Activated naive CD4-positive, alpha-beta T cell treated with anti-CD3 and anti-CD28 coated beads, Interleukin-2, amount 10 ng/mL, durations not matched to agents 7 days and 5 days (primary cell): ENCODE data around the gene CD163L1.

Source experiments
- CTCF ChIA-PET: fragments of 350-600 bp; sonication (Branson Sonifier 250); formaldehyde crosslinking; loops from one replicate; lab custom pipeline; 2021; ENCODE audit warnings: antibody characterized with exemption; lab: Charles Lee
- DNase-seq: peaks from one replicate; pipeline ENCODE4 v3.0.0-alpha.2; 2020
- H3K27ac Mint-ChIP-seq: one replicate; pipeline ENCODE4 v1.8.0; 2021; ENCODE audit warnings: mild to moderate bottlenecking, moderate library complexity, mixed read lengths
- H3K27me3 Mint-ChIP-seq: one replicate; pipeline ENCODE4 v1.8.0; 2021; ENCODE audit warnings: mild to moderate bottlenecking, mixed read lengths
- H3K36me3 Mint-ChIP-seq: one replicate; pipeline ENCODE4 v1.8.0; 2021; ENCODE audit warnings: mixed read lengths
- H3K4me1 Mint-ChIP-seq: one replicate; pipeline ENCODE4 v1.8.0; 2021; ENCODE audit warnings: mixed read lengths
- H3K4me3 Mint-ChIP-seq: one replicate; pipeline ENCODE4 v1.8.0; 2021; ENCODE audit warnings: mild to moderate bottlenecking, moderate library complexity, mixed read lengths
- H3K9me3 Mint-ChIP-seq: one replicate; pipeline ENCODE4 v1.8.0; 2021; ENCODE audit warnings: mixed read lengths

The CD163L1 gene

GRCh38 chr12:7444076-7444475 lies at the start of gene CD163L1:
Gene CD163L1, minus strand, starts transcription at chr12:7444153. Its CDS starts 26 bp downstream, at chr12:7444127.
- Mint-ChIP-seq H3K9me3 (no peaks in the 10 kb centered on the region), H3K27me3 (peaks cover 32% of the 10 kb centered on the region), H3K36me3 (peaks cover 2% of the 10 kb centered on the region), H3K27ac (no peak within 1 kb of the TSS), H3K4me1 (peaks cover 7% of the 10 kb centered on the region), H3K4me3 (no peak within 1 kb of the TSS)
- no peak for DNase-seq
- CTCF ChIA-PET = no interaction called here

- Mint-ChIP-seq H3K4me3 (no peak overlapping the region), H3K9me3 (no peaks in the 10 kb centered on the region), H3K27me3 (peaks cover 17% of the 10 kb centered on the region), H3K36me3 (no peaks in the 10 kb centered on the region), H3K4me1 (no peaks in the 10 kb centered on the region), H3K27ac (no peak overlapping the region)
- CTCF ChIA-PET = no interaction called here
- DNase-seq = no peak
These were observed 49.1 kb upstream of the CD163L1 start for GRCh38 chr12:7493006-7493405.

- Mint-ChIP-seq H3K36me3 (no peaks in the 10 kb centered on the region), H3K4me3 (no peak overlapping the region), H3K9me3 (no peaks in the 10 kb centered on the region), H3K27ac (no peak overlapping the region), H3K27me3 (peaks cover 8% of the 10 kb centered on the region), H3K4me1 (no peaks in the 10 kb centered on the region)
- DNase-seq = no peak
- CTCF ChIA-PET = no interaction called here
These were observed 42.6 kb upstream of the CD163L1 start for GRCh38 chr12:7486512-7486911.

- DNase-seq = no peak
- H3K9me3 Mint-ChIP-seq = no peaks in the 10 kb centered on the region
- no peaks in the 10 kb centered on the region for H3K36me3 Mint-ChIP-seq
- H3K27ac Mint-ChIP-seq = no peak overlapping the region
- peaks cover 4% of the 10 kb centered on the region for H3K27me3 Mint-ChIP-seq
- no peaks in the 10 kb centered on the region for H3K4me1 Mint-ChIP-seq
- H3K4me3 Mint-ChIP-seq = no peak overlapping the region
- CTCF ChIA-PET = no interaction called here
These were observed 41.1 kb upstream of the CD163L1 start for GRCh38 chr12:7485095-7485494.

- CTCF ChIA-PET = no interaction called here
- Mint-ChIP-seq H3K36me3 (no peaks in the 10 kb centered on the region), H3K27me3 (peaks cover 4% of the 10 kb centered on the region), H3K4me1 (no peaks in the 10 kb centered on the region), H3K9me3 (no peaks in the 10 kb centered on the region), H3K27ac (no peak overlapping the region), H3K4me3 (no peak overlapping the region)
- no peak for DNase-seq
These were observed 39.4 kb upstream of the CD163L1 start for GRCh38 chr12:7483343-7483742.

- no peaks in the 10 kb centered on the region for H3K36me3 Mint-ChIP-seq
- no peak overlapping the region for H3K27ac Mint-ChIP-seq
- no peaks in the 10 kb centered on the region for H3K4me1 Mint-ChIP-seq
- CTCF ChIA-PET = no interaction called here
- no peak for DNase-seq
- H3K9me3 Mint-ChIP-seq = no peaks in the 10 kb centered on the region
- peaks cover 4% of the 10 kb centered on the region for H3K27me3 Mint-ChIP-seq
- H3K4me3 Mint-ChIP-seq = no peak overlapping the region
These were observed 35.8 kb upstream of the CD163L1 start for GRCh38 chr12:7479771-7480170.

- H3K4me1 Mint-ChIP-seq = no peaks in the 10 kb centered on the region
- H3K4me3 Mint-ChIP-seq = no peak overlapping the region
- H3K36me3 Mint-ChIP-seq = no peaks in the 10 kb centered on the region
These were observed 28.1 kb upstream of the CD163L1 start for GRCh38 chr12:7472060-7472459.

GRCh38 chr12:7460375-7461259 lies 16.7 kb upstream of the CD163L1 start:
- CTCF ChIA-PET = interaction anchor here (0.6 to 2.7 kb wide), 11 partner anchors 10 to 357 kb away, joined by 3 to 15 read pairs (median 3); no protein-coding TSS in a partner anchor
- H3K27ac Mint-ChIP-seq = no peak overlapping the region
- H3K27me3 Mint-ChIP-seq = peaks cover 3% of the 10 kb centered on the region
- no peaks in the 10 kb centered on the region for H3K36me3 Mint-ChIP-seq
- no peaks in the 10 kb centered on the region for H3K9me3 Mint-ChIP-seq
- peak; percentile 69 for DNase-seq
- H3K4me1 Mint-ChIP-seq = no peaks in the 10 kb centered on the region
- H3K4me3 Mint-ChIP-seq = no peak overlapping the region

More at GRCh38 chr12:7472060-7472459, 28.1 kb upstream of the CD163L1 start:
- CTCF ChIA-PET = no interaction called here
- Mint-ChIP-seq H3K9me3 (no peaks in the 10 kb centered on the region), H3K27ac (no peak overlapping the region), H3K27me3 (no peaks in the 10 kb centered on the region)
- DNase-seq = no peak

GRCh38 chr12:7459973-7460372 lies 16.0 kb upstream of the CD163L1 start:
- DNase-seq = no peak
- peaks cover 3% of the 10 kb centered on the region for H3K27me3 Mint-ChIP-seq
- H3K4me3 Mint-ChIP-seq = no peak overlapping the region
- no peaks in the 10 kb centered on the region for H3K9me3 Mint-ChIP-seq
- CTCF ChIA-PET = interaction anchor here (0.6 to 2.7 kb wide), 10 partner anchors 9 to 358 kb away, joined by 3 to 15 read pairs (median 3); no protein-coding TSS in a partner anchor
- H3K4me1 Mint-ChIP-seq = no peaks in the 10 kb centered on the region
- H3K36me3 Mint-ChIP-seq = no peaks in the 10 kb centered on the region
- no peak overlapping the region for H3K27ac Mint-ChIP-seq

- no peak overlapping the region for H3K27ac Mint-ChIP-seq
- H3K4me3 Mint-ChIP-seq = no peak overlapping the region
- H3K9me3 Mint-ChIP-seq = no peaks in the 10 kb centered on the region
- CTCF ChIA-PET = no interaction called here
- H3K27me3 Mint-ChIP-seq = peaks cover 8% of the 10 kb centered on the region
- H3K36me3 Mint-ChIP-seq = no peaks in the 10 kb centered on the region
- DNase-seq = no peak
- no peaks in the 10 kb centered on the region for H3K4me1 Mint-ChIP-seq
These were observed 7.8 kb upstream of the CD163L1 start for GRCh38 chr12:7451756-7452155.

- Mint-ChIP-seq H3K4me3 (no peak overlapping the region), H3K27me3 (peaks cover 5% of the 10 kb centered on the region), H3K36me3 (no peaks in the 10 kb centered on the region), H3K9me3 (no peaks in the 10 kb centered on the region), H3K27ac (no peak overlapping the region), H3K4me1 (no peaks in the 10 kb centered on the region)
- CTCF ChIA-PET = interaction anchor here (0.6 kb wide), 1 partner anchor 10 kb away, joined by 3 read pairs; no protein-coding TSS in a partner anchor
- DNase-seq = no peak
These were observed 6.7 kb upstream of the CD163L1 start for GRCh38 chr12:7450667-7451066.

- DNase-seq = no peak
- no peaks in the 10 kb centered on the region for H3K9me3 Mint-ChIP-seq
- H3K27me3 Mint-ChIP-seq = peaks cover 2% of the 10 kb centered on the region
- H3K4me1 Mint-ChIP-seq = no peaks in the 10 kb centered on the region
- H3K36me3 Mint-ChIP-seq = no peaks in the 10 kb centered on the region
- H3K4me3 Mint-ChIP-seq = no peak overlapping the region
- no peak overlapping the region for H3K27ac Mint-ChIP-seq
- CTCF ChIA-PET = no interaction called here
These were observed 4.1 kb upstream of the CD163L1 start for GRCh38 chr12:7448099-7448498.

- H3K36me3 Mint-ChIP-seq = peaks cover 2% of the 10 kb centered on the region
- H3K27ac Mint-ChIP-seq = no peak overlapping the region
- CTCF ChIA-PET = no interaction called here
- peaks cover 6% of the 10 kb centered on the region for H3K4me1 Mint-ChIP-seq
- H3K9me3 Mint-ChIP-seq = no peaks in the 10 kb centered on the region
- no peak overlapping the region for H3K4me3 Mint-ChIP-seq
- DNase-seq = no peak
- peaks cover 27% of the 10 kb centered on the region for H3K27me3 Mint-ChIP-seq
These were observed 584 bp upstream of the CD163L1 start for GRCh38 chr12:7444537-7444936.

- no peaks in the 10 kb centered on the region for H3K9me3 Mint-ChIP-seq
- H3K27me3 Mint-ChIP-seq = peaks cover 40% of the 10 kb centered on the region
- no peak overlapping the region for H3K4me3 Mint-ChIP-seq
- no peak overlapping the region for H3K27ac Mint-ChIP-seq
- H3K36me3 Mint-ChIP-seq = peaks cover 2% of the 10 kb centered on the region
- H3K4me1 Mint-ChIP-seq = peaks cover 7% of the 10 kb centered on the region
- CTCF ChIA-PET = no interaction called here
- no peak for DNase-seq
These were observed 2.7 kb downstream of the CD163L1 start for GRCh38 chr12:7441216-7441615.
